ENCODE data around the gene BRSK1.

DNA sequence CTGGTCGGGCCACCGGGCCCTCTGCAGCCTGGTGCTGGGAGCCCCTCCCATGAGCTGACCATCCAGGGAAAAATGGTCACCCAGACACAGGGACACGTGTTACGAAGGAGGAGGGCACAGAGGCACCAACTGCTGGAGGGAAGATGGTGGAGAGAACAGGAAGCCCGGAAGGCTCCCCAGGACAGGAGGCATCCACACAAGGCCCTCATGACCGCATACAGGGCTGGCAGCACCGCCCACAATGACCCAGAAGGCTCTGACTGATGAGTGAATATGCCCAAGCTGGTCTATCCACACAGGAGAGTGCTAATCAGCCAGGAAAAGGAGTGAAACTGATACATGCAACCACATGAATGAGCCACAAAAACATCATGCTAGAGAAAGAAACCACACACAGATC is 41.3 kb upstream of the BRSK1 start:
- TF ChIP-seq STAT3 (IDR thresholded peaks at IDR 0.05; ENCODE audit: low read depth, low read length) (no peak), POU2F2 (IDR thresholded peaks at IDR 0.05; ENCODE audit: borderline replicate concordance, low read depth, low read length) (no peak)
